Activated CD8-positive, alpha-beta T cell treated with anti-CD3 and anti-CD28 coated beads, Interleukin-2, amount 10 ng/mL, durations not matched to agents 7 days and 5 days (primary cell): Measurements from ENCODE around the gene AFAP1L2. TPM values are rescaled to one million over a fixed set of nuclear protein-coding genes. Genes with fewer than 3 reads are reported as not detected.

Experiments
- ATAC-seq: fragments of 150-1000 bp; cut with Tn5 transposase; one replicate; pipeline ENCODE4 v1.10.0; 2021; ENCODE audit warnings: moderate library complexity
- CTCF ChIA-PET: fragments of 350-600 bp; sonication (Branson Sonifier 250); formaldehyde crosslinking; loops from one replicate; lab custom pipeline; 2021; ENCODE audit warnings: antibody characterized with exemption; lab: Charles Lee
- POLR2A ChIA-PET: fragments of 350-600 bp; sonication (Branson Sonifier 250); formaldehyde crosslinking; loops from one replicate; lab custom pipeline; 2021; ENCODE audit warnings: antibody characterized with exemption; lab: Charles Lee
- DNase-seq: peaks from one replicate; pipeline ENCODE4 v3.0.0-alpha.2; 2020
- H3K27ac Mint-ChIP-seq: one replicate; pipeline ENCODE4 v1.8.0; 2021; ENCODE audit warnings: mild to moderate bottlenecking, mixed read lengths
- H3K27me3 Mint-ChIP-seq: one replicate; pipeline ENCODE4 v1.8.0; 2021; ENCODE audit warnings: low read depth, mixed read lengths
- H3K36me3 Mint-ChIP-seq: one replicate; pipeline ENCODE4 v1.8.0; 2021; ENCODE audit warnings: low read depth, mixed read lengths
- H3K4me1 Mint-ChIP-seq: one replicate; pipeline ENCODE4 v1.8.0; 2021; ENCODE audit warnings: low read depth, mixed read lengths
- H3K4me3 Mint-ChIP-seq: one replicate; pipeline ENCODE4 v1.8.0; 2021; ENCODE audit warnings: mild to moderate bottlenecking, mixed read lengths
- H3K9me3 Mint-ChIP-seq: one replicate; pipeline ENCODE4 v1.8.0; 2022; ENCODE audit warnings: mixed read lengths; ENCODE audit not compliant: insufficient read depth
- total RNA-seq, 2 experiments: library from RNA; stranded (reverse); gene quantifications; one replicate each; pipeline ENCODE4 v1.2.3, GENCODE V29; 2021

Gene AFAP1L2
- total RNA-seq, 2 experiments from 2014 or later, result 4.0 to 4.8 TPM

- ChIA-PET CTCF (interaction anchor here (0.9 kb wide), 1 partner anchor 14 kb away, joined by 5 read pairs; no protein-coding TSS in a partner anchor), POLR2A (no interaction called here)
- H3K4me3 Mint-ChIP-seq, result no peak overlapping the region
These were observed 114.3 kb downstream of the AFAP1L2 start for GRCh38 chr10:114290038-114290437.

GRCh38 chr10:114289096-114289436 lies 115.2 kb downstream of the AFAP1L2 start:
- Mint-ChIP-seq H3K36me3 (no peaks in the 10 kb centered on the region), H3K4me1 (peaks cover 12% of the 10 kb centered on the region), H3K9me3 (no peaks in the 10 kb centered on the region), H3K27me3 (peaks cover 2% of the 10 kb centered on the region), H3K27ac (no peak overlapping the region), H3K4me3 (no peak overlapping the region)
- POLR2A ChIA-PET, result no interaction called here
- CTCF ChIA-PET, result no interaction called here
- DNase-seq (no peak), ATAC-seq (no peak)

More at GRCh38 chr10:114290038-114290437, 114.3 kb downstream of the AFAP1L2 start:
- no peak overlapping the region for H3K27ac Mint-ChIP-seq
- ATAC-seq, result no peak
- peaks cover 2% of the 10 kb centered on the region for H3K27me3 Mint-ChIP-seq
- H3K4me1 Mint-ChIP-seq, result peaks cover 12% of the 10 kb centered on the region
- no peak for DNase-seq
- peaks cover 5% of the 10 kb centered on the region for H3K36me3 Mint-ChIP-seq
- peaks cover 7% of the 10 kb centered on the region for H3K9me3 Mint-ChIP-seq

GRCh38 chr10:114288424-114289095 lies 115.7 kb downstream of the AFAP1L2 start:
- H3K4me3 Mint-ChIP-seq, result no peak overlapping the region
- H3K27me3 Mint-ChIP-seq, result peaks cover 2% of the 10 kb centered on the region
- peaks cover 12% of the 10 kb centered on the region for H3K4me1 Mint-ChIP-seq
- DNase-seq (no peak), ATAC-seq (no peak)
- H3K9me3 Mint-ChIP-seq, result no peaks in the 10 kb centered on the region
- no peak overlapping the region for H3K27ac Mint-ChIP-seq
- ChIA-PET CTCF (no interaction called here), POLR2A (no interaction called here)
- no peaks in the 10 kb centered on the region for H3K36me3 Mint-ChIP-seq

- peaks cover 12% of the 10 kb centered on the region for H3K4me1 Mint-ChIP-seq
- POLR2A ChIA-PET, result no interaction called here
- CTCF ChIA-PET, result interaction anchor here (1.5 to 2.2 kb wide), 2 partner anchors 17 to 172 kb away, joined by 3 to 6 read pairs; no protein-coding TSS in a partner anchor
- no peaks in the 10 kb centered on the region for H3K9me3 Mint-ChIP-seq
- no peak overlapping the region for H3K27ac Mint-ChIP-seq
- no peaks in the 10 kb centered on the region for H3K36me3 Mint-ChIP-seq
- peaks cover 2% of the 10 kb centered on the region for H3K27me3 Mint-ChIP-seq
- no peak overlapping the region for H3K4me3 Mint-ChIP-seq
- ATAC-seq (no peak), DNase-seq (no peak)
These were observed 117.4 kb downstream of the AFAP1L2 start for GRCh38 chr10:114286921-114287320.

- CTCF ChIA-PET, result interaction anchor here (1.5 to 2.2 kb wide), 2 partner anchors 17 to 173 kb away, joined by 3 to 6 read pairs; no protein-coding TSS in a partner anchor
- Mint-ChIP-seq H3K9me3 (no peaks in the 10 kb centered on the region), H3K4me3 (no peak overlapping the region), H3K27me3 (peaks cover 2% of the 10 kb centered on the region), H3K4me1 (peaks cover 12% of the 10 kb centered on the region), H3K27ac (no peak overlapping the region), H3K36me3 (no peaks in the 10 kb centered on the region)
- ATAC-seq (no peak), DNase-seq (no peak)
- POLR2A ChIA-PET, result no interaction called here
These were observed 118.3 kb downstream of the AFAP1L2 start for GRCh38 chr10:114285961-114286441.

- CTCF ChIA-PET, result interaction anchor here (1.5 kb wide), 1 partner anchor 20 kb away, joined by 6 read pairs; no protein-coding TSS in a partner anchor
- DNase-seq, result no peak
- H3K4me1 Mint-ChIP-seq, result peaks cover 11% of the 10 kb centered on the region
- peaks cover 2% of the 10 kb centered on the region for H3K27me3 Mint-ChIP-seq
- H3K4me3 Mint-ChIP-seq, result no peak overlapping the region
- ATAC-seq, result no peak
- no peaks in the 10 kb centered on the region for H3K36me3 Mint-ChIP-seq
- H3K9me3 Mint-ChIP-seq, result no peaks in the 10 kb centered on the region
- H3K27ac Mint-ChIP-seq, result no peak overlapping the region
- POLR2A ChIA-PET, result no interaction called here
These were observed 119.8 kb downstream of the AFAP1L2 start for GRCh38 chr10:114284346-114285071.

- peaks cover 7% of the 10 kb centered on the region for H3K4me1 Mint-ChIP-seq
- POLR2A ChIA-PET, result no interaction called here
- ATAC-seq (no peak), DNase-seq (no peak)
- peaks cover 2% of the 10 kb centered on the region for H3K27me3 Mint-ChIP-seq
- H3K36me3 Mint-ChIP-seq, result no peaks in the 10 kb centered on the region
- CTCF ChIA-PET, result interaction anchor here (1.5 kb wide), 1 partner anchor 20 kb away, joined by 6 read pairs; no protein-coding TSS in a partner anchor
- H3K4me3 Mint-ChIP-seq, result no peak overlapping the region
- H3K27ac Mint-ChIP-seq, result no peak overlapping the region
- H3K9me3 Mint-ChIP-seq, result no peaks in the 10 kb centered on the region
These were observed 120.6 kb downstream of the AFAP1L2 start for GRCh38 chr10:114283535-114284234.

GRCh38 chr10:114283091-114283490 lies 121.2 kb downstream of the AFAP1L2 start:
- Mint-ChIP-seq H3K36me3 (no peaks in the 10 kb centered on the region), H3K4me3 (no peak overlapping the region), H3K27ac (no peak overlapping the region), H3K9me3 (no peaks in the 10 kb centered on the region), H3K4me1 (peaks cover 1% of the 10 kb centered on the region), H3K27me3 (peaks cover 2% of the 10 kb centered on the region)
- POLR2A ChIA-PET, result no interaction called here
- DNase-seq (no peak), ATAC-seq (no peak)
- CTCF ChIA-PET, result interaction anchor here (1.5 kb wide), 1 partner anchor 21 kb away, joined by 6 read pairs; no protein-coding TSS in a partner anchor

GRCh38 chr10:114282526-114282925 lies 121.8 kb downstream of the AFAP1L2 start:
- Mint-ChIP-seq H3K27ac (no peak overlapping the region), H3K36me3 (no peaks in the 10 kb centered on the region), H3K9me3 (no peaks in the 10 kb centered on the region), H3K4me3 (no peak overlapping the region), H3K4me1 (no peaks in the 10 kb centered on the region), H3K27me3 (peaks cover 3% of the 10 kb centered on the region)
- no peak for ATAC-seq
- ChIA-PET POLR2A (no interaction called here), CTCF (no interaction called here)
- DNase-seq, result no peak

- no peaks in the 10 kb centered on the region for H3K4me1 Mint-ChIP-seq
- H3K36me3 Mint-ChIP-seq, result no peaks in the 10 kb centered on the region
- peaks cover 3% of the 10 kb centered on the region for H3K27me3 Mint-ChIP-seq
- DNase-seq (no peak), ATAC-seq (no peak)
- ChIA-PET CTCF (no interaction called here), POLR2A (no interaction called here)
- no peaks in the 10 kb centered on the region for H3K9me3 Mint-ChIP-seq
- no peak overlapping the region for H3K27ac Mint-ChIP-seq
- H3K4me3 Mint-ChIP-seq, result no peak overlapping the region
These were observed 122.8 kb downstream of the AFAP1L2 start for GRCh38 chr10:114281461-114281860.

GRCh38 chr10:114281006-114281405 lies 123.3 kb downstream of the AFAP1L2 start:
- no peaks in the 10 kb centered on the region for H3K36me3 Mint-ChIP-seq
- POLR2A ChIA-PET, result no interaction called here

More at GRCh38 chr10:114281006-114281405, 123.3 kb downstream of the AFAP1L2 start:
- H3K4me1 Mint-ChIP-seq, result no peaks in the 10 kb centered on the region
- DNase-seq, result no peak
- CTCF ChIA-PET, result interaction anchor here (0.7 kb wide), 1 partner anchor 11 kb away, joined by 3 read pairs; no protein-coding TSS in a partner anchor
- H3K4me3 Mint-ChIP-seq, result no peak overlapping the region
- H3K27ac Mint-ChIP-seq, result no peak overlapping the region
- no peak for ATAC-seq
- no peaks in the 10 kb centered on the region for H3K9me3 Mint-ChIP-seq
- H3K27me3 Mint-ChIP-seq, result peaks cover 3% of the 10 kb centered on the region
